ENCODE data around the gene PLSCR4.
A peak's percentile ranks its signal among the peaks of the same experiment; 100 is the strongest.

- TF ChIP-seq POLR2AphosphoS5 (IDR thresholded peaks at IDR 0.05) (peak; percentile 2), POLR2A (IDR thresholded peaks at IDR 0.05) (no peak), CTCF (IDR thresholded peaks at IDR 0.05) (no peak), EP300 (IDR thresholded peaks at IDR 0.05) (no peak)
Observed at GRCh38 chr3:146161663-146162002, 89.3 kb downstream of the PLSCR4 start.

Measured in gastroesophageal sphincter (tissue), 3 donors.